GM12873 (cell line): ENCODE data around the gene XIRP1.

ENCODE experiments used
- CTCF ChIP-seq: IDR thresholded peaks from 2 replicates; pipeline ENCODE4 v1.5.1; 2012; ENCODE audit warnings: low read depth, mild to moderate bottlenecking, moderate library complexity, low read length, control low read depth; ENCODE audit not compliant: insufficient read depth; ENCODE audit errors: missing control alignments

Gene XIRP1

GRCh38 chr3:39226106-39226741, 33.8 kb upstream of the XIRP1 start:
- TF ChIP-seq CTCF: no peak

GRCh38 chr3:39224288-39224687, 31.9 kb upstream of the XIRP1 start:
- TF ChIP-seq CTCF: no peak

- TF ChIP-seq CTCF: no peak
Observed at GRCh38 chr3:39222939-39223338, 30.5 kb upstream of the XIRP1 start.

GRCh38 chr3:39222462-39222861, 30.1 kb upstream of the XIRP1 start:
- TF ChIP-seq CTCF: no peak

- no peak for TF ChIP-seq CTCF
Observed at GRCh38 chr3:39221141-39221530, 28.7 kb upstream of the XIRP1 start.

GRCh38 chr3:39220407-39221140, 28.2 kb upstream of the XIRP1 start:
- no peak for TF ChIP-seq CTCF

GRCh38 chr3:39219702-39220101, 27.3 kb upstream of the XIRP1 start:
- no peak for TF ChIP-seq CTCF
